Thyroid gland (tissue), 4 donors: ENCODE results near the gene DMXL1.

ENCODE experiments used
- CTCF ChIP-seq, 6 experiments: fragments of 200-600 bp in 3 of 6; fragments of 450-650 bp in 3 of 6; sonication (generic) in 3 of 6; IDR thresholded peaks; one replicate each; pipeline ENCODE4 v1.5.1; 2016 to 2019; ENCODE audit warnings: antibody characterized with exemption in 6 of 6, mild to moderate bottlenecking in 2 of 6, inconsistent platforms in 1 of 6, moderate library complexity in 1 of 6
- POLR2A ChIP-seq, 2 donors: fragments of 450-650 bp; IDR thresholded peaks; one replicate each; pipeline ENCODE4 v1.6.1; 2017; ENCODE audit warnings: antibody characterized with exemption in 2 of 2, mild to moderate bottlenecking in 2 of 2, moderate library complexity in 1 of 2

GRCh38 chr5:119191944-119192343, 121.1 kb downstream of the DMXL1 start:
- TF ChIP-seq CTCF (IDR thresholded peaks at IDR 0.05): no peak
- TF ChIP-seq POLR2A (IDR thresholded peaks at IDR 0.05): no peak
